Measurements from ENCODE around the gene JAML. TPM values are rescaled to one million over a fixed set of nuclear protein-coding genes. Genes with fewer than 3 reads are reported as not detected.
A peak's percentile ranks its signal among the peaks of the same experiment; 100 is the strongest.

The JAML gene
- total and polyA plus RNA-seq, 2 of the 8 experiments (the other 6 are each of a cell fraction or from before 2014, with no cell fraction given), result 0.12 to 0.58 TPM

DNA sequence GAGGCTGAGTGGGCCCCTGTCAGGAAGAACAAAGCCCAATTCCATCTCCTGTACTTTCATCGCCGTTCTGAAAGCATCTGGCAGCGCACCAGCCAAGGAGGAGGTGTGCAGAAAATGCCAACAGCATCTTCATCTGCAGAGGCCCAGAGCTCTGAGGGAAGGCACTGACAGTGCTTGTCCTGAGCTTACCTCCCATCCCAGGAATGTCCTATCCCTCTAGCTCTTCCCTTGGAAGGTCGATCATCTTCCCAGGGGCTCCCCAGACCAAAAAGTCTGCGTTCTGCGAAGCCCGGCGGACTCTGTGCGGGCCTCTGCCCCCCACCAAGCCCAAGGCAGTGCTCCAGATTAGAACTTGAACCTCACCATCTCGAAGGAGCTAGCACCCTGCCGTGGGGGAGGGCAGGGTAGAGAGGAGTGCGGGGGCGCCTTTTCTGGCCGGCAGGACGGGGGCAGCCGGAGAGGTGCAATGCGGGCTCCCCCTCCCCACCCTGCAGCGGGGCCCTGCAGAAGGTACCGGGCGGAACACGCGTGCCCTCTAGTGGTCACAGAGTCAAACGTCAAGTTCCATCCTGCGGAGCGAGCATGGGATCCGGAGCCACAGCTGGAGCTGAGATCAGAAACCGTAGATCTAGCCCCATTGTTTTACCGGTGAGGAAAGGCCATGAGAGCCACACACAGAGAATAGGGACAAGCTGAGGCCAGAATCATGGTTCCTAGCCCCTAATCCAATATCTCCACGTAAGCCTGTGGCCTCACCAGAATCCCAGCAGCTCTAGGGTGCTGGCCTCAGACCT, 53.3 kb downstream of the JAML start (continued):
- TF ChIP-seq, protein P1, sequence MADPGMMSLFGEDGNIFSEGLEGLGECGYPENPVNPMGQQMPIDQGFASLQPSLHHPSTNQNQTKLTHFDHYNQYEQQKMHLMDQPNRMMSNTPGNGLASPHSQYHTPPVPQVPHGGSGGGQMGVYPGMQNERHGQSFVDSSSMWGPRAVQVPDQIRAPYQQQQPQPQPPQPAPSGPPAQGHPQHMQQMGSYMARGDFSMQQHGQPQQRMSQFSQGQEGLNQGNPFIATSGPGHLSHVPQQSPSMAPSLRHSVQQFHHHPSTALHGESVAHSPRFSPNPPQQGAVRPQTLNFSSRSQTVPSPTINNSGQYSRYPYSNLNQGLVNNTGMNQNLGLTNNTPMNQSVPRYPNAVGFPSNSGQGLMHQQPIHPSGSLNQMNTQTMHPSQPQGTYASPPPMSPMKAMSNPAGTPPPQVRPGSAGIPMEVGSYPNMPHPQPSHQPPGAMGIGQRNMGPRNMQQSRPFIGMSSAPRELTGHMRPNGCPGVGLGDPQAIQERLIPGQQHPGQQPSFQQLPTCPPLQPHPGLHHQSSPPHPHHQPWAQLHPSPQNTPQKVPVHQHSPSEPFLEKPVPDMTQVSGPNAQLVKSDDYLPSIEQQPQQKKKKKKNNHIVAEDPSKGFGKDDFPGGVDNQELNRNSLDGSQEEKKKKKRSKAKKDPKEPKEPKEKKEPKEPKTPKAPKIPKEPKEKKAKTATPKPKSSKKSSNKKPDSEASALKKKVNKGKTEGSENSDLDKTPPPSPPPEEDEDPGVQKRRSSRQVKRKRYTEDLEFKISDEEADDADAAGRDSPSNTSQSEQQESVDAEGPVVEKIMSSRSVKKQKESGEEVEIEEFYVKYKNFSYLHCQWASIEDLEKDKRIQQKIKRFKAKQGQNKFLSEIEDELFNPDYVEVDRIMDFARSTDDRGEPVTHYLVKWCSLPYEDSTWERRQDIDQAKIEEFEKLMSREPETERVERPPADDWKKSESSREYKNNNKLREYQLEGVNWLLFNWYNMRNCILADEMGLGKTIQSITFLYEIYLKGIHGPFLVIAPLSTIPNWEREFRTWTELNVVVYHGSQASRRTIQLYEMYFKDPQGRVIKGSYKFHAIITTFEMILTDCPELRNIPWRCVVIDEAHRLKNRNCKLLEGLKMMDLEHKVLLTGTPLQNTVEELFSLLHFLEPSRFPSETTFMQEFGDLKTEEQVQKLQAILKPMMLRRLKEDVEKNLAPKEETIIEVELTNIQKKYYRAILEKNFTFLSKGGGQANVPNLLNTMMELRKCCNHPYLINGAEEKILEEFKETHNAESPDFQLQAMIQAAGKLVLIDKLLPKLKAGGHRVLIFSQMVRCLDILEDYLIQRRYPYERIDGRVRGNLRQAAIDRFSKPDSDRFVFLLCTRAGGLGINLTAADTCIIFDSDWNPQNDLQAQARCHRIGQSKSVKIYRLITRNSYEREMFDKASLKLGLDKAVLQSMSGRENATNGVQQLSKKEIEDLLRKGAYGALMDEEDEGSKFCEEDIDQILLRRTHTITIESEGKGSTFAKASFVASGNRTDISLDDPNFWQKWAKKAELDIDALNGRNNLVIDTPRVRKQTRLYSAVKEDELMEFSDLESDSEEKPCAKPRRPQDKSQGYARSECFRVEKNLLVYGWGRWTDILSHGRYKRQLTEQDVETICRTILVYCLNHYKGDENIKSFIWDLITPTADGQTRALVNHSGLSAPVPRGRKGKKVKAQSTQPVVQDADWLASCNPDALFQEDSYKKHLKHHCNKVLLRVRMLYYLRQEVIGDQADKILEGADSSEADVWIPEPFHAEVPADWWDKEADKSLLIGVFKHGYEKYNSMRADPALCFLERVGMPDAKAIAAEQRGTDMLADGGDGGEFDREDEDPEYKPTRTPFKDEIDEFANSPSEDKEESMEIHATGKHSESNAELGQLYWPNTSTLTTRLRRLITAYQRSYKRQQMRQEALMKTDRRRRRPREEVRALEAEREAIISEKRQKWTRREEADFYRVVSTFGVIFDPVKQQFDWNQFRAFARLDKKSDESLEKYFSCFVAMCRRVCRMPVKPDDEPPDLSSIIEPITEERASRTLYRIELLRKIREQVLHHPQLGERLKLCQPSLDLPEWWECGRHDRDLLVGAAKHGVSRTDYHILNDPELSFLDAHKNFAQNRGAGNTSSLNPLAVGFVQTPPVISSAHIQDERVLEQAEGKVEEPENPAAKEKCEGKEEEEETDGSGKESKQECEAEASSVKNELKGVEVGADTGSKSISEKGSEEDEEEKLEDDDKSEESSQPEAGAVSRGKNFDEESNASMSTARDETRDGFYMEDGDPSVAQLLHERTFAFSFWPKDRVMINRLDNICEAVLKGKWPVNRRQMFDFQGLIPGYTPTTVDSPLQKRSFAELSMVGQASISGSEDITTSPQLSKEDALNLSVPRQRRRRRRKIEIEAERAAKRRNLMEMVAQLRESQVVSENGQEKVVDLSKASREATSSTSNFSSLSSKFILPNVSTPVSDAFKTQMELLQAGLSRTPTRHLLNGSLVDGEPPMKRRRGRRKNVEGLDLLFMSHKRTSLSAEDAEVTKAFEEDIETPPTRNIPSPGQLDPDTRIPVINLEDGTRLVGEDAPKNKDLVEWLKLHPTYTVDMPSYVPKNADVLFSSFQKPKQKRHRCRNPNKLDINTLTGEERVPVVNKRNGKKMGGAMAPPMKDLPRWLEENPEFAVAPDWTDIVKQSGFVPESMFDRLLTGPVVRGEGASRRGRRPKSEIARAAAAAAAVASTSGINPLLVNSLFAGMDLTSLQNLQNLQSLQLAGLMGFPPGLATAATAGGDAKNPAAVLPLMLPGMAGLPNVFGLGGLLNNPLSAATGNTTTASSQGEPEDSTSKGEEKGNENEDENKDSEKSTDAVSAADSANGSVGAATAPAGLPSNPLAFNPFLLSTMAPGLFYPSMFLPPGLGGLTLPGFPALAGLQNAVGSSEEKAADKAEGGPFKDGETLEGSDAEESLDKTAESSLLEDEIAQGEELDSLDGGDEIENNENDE (IDR thresholded peaks at IDR 0.05; ENCODE audit: insufficient replicate concordance, low read length), result no peak
- no peak for TF ChIP-seq BACH1 (IDR thresholded peaks at IDR 0.05; ENCODE audit: low read length)
- TF ChIP-seq HDAC6 (IDR thresholded peaks at IDR 0.05; ENCODE audit: low read depth, low read length), result no peak
- no peak for TF ChIP-seq KDM1A (IDR thresholded peaks at IDR 0.05; ENCODE audit: borderline replicate concordance, low read length)
- TF ChIP-seq HDAC2 (IDR thresholded peaks at IDR 0.05; ENCODE audit: borderline replicate concordance in 1 of 2, low read depth in 2 of 2, low read length in 2 of 2), result 0 out of 4 replicates have a peak, but pooled peaks of 1 of the 2 experiments have one; percentile 29
- TF ChIP-seq PHF8 (conservative IDR thresholded peaks at IDR 0.05; ENCODE audit: low read depth, low read length), result no peak
- TF ChIP-seq ASH2L (IDR thresholded peaks at IDR 0.05; ENCODE audit: low read length), result peak; percentile 96
- TF ChIP-seq CTBP2 (IDR thresholded peaks at IDR 0.05; ENCODE audit: borderline replicate concordance, insufficient read depth, insufficient read length, low read length), result peak; percentile 96

Measured in H1 (cell line).